CD4-positive, alpha-beta T cell treated with Interleukin-6 for 4 hours (primary cell): Measurements from ENCODE around the gene NKTR.

Experiments
- DNase-seq: peaks from one replicate; pipeline ENCODE4 v3.0.0-alpha.2; 2020; ENCODE audit warnings: mixed read lengths

The NKTR gene

DNA sequence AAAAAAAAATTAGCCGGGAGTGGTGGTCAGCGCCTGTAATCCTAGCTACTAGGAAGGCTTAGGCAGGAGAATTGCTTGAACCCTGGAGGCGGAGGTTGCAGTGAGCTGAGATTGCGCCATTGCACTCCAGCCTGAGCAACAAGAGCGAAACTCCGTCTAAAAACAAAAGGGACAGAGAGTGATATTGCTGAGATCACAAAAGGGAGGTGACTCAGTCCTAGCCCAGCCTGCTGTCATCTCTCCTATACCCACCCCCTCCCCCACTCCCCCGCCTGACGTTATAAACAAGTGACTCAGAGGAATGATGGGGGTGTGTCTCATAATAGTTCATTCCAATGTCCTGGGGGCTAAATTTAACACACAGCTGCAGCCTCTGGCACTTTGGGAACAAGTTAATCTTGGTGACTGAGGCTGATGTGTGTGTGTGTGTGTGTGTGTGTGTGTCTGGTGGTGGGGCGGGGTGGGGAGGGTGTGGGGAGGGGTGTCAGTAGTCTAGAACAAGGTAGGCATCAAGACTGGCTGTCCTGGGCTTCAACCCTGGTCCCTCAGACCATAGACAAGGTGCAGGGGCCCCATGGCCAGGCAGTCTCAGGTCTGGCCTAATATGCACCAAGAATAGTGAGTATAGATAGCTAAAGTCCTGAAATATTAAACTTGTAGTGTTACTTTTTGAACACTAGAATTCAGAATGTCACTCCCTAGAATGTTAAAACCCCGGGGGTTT is 83.6 kb downstream of the NKTR start:
- peak; percentile 9 for DNase-seq

DNA sequence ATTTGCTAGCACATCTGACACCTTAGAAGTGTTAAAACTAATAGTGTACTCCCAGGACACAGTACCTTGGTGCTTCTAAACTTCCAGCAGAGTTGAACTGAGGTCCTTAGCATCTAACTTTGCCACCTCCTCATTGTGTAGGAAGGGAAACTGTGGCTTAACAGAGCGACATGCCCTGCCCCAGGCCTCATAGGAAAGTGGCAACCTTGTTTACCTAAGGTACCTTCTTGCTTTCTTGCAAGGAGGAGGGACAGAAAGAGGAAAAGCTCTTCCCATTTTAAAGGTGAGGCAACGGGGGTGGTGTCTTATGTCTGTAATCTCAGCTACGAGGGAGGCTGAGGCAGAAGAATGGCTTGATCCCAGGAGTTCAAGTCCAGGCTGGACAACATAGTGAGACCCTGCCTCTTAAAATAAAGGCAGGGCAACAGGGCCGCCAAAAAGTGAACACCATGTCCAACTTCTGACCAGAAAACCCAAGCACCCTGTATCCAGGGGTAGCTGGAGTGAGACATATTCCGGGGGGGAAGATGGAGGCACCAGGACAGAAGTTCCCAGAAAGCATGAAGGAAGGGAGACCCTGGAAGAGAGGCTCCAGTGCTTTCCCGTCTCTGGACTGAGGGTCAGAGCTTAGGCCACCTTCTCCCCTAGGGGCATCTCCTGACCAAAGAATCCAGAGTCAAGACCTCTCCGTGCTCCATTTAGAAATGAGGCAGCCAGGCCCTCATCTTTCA is 84.3 kb downstream of the NKTR start:
- no peak for DNase-seq

DNA sequence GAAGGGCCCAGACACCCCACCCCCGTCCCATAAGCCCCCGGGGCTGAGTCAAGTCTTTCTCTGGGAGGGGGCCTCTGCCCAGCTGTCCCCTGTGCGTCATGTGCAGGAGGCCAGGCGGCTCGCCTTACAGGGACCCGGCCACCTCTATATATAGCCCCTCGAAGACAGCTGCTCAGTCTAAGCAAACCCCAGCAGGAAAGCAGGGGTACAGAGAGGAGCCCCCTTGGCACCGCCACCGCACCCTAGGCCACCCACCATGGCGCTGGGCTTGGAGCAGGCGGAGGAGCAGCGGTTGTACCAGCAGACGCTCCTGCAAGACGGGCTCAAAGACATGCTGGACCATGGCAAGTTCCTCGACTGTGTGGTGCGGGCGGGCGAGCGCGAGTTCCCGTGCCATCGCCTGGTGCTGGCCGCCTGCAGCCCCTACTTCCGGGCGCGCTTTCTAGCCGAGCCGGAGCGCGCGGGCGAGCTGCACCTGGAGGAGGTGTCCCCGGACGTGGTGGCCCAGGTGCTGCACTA is 84.9 kb downstream of the NKTR start, which contains the start of gene KLHL40:
TSS of gene KLHL40 (plus strand) at position 175 of the 519 bp plus-strand sequence. CDS start at position 257, 82 bp downstream.
- DNase-seq = no peak

DNA sequence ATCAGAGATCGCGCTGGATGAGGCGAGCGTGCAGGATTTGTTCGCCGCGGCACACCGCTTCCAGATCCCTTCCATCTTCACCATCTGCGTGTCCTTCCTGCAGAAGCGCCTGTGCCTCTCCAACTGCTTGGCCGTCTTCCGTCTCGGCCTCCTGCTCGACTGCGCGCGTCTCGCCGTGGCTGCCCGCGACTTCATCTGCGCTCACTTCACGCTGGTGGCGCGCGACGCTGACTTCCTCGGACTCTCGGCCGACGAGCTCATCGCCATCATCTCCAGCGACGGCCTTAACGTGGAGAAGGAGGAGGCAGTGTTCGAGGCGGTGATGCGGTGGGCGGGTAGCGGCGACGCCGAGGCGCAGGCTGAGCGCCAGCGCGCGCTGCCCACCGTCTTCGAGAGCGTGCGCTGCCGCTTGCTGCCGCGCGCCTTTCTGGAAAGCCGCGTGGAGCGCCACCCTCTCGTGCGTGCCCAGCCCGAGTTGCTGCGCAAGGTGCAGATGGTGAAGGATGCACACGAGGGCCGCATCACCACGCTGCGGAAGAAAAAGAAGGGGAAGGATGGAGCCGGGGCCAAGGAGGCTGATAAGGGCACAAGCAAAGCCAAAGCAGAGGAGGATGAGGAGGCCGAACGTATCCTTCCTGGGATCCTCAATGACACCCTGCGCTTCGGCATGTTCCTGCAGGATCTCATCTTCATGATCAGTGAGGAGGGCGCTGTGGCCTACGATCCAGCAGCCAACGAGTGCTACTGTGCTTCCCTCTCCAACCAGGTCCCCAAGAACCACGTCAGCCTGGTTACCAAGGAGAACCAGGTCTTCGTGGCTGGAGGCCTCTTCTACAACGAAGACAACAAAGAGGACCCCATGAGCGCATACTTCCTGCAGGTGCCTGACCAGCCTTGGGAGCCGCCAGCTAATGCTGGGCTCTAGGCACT is 85.7 kb downstream of the NKTR start:
- DNase-seq = no peak

DNA sequence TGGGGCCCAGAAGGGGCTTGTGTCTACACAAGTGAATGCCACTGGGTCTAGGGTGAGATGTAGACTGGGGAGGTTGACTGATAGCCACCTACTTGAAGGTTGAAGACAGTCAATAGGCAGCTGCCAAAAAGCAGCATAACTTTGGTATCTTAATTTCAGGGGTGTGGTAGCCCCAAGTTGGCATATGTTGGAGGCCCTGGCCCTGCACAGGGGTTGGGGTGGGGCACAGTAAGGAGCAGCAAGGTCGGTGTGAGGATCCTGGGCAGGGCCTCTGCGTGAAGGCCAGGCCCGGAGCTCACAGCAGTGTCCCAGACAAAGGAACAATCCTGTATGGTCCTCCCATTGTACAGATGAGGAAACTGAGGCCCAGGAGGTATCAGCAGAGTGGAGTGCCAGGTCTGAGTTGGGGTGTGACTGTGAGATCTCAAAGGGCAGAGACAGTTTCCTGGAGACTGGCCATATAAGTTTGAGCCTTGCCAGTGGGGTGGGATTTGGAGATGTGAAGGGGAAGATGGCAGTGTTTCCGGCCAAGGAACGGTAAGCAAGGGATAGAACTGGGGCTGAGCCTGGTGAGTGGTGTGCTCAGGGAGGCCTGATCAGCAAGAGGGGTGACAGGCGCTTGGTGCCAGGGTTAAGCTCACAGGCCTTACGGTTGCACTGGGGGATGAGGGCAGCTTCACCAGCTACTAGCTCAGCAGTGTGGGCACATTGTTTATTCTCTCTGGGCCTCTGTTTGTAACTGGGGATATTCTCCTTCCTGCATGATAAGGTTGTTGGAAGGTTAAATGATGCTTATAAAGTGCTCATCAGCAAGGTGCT is 86.6 kb downstream of the NKTR start:
- no peak for DNase-seq

DNA sequence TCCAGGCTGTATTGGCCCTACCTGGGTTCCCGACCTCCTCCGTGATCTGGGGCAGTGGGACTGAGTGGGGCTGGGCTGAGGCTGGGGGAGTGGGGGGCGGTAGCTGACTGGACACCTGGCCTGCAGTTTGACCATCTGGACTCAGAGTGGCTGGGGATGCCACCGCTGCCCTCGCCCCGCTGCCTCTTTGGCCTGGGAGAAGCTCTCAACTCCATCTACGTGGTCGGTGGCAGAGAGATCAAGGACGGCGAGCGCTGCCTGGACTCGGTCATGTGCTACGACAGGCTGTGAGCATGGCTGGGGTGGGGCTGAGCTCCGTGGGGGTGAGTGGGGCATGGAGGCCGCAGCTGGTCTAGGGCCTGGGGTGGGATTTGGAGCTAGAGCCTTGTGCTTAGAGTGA is 87.5 kb downstream of the NKTR start:
- DNase-seq = no peak

DNA sequence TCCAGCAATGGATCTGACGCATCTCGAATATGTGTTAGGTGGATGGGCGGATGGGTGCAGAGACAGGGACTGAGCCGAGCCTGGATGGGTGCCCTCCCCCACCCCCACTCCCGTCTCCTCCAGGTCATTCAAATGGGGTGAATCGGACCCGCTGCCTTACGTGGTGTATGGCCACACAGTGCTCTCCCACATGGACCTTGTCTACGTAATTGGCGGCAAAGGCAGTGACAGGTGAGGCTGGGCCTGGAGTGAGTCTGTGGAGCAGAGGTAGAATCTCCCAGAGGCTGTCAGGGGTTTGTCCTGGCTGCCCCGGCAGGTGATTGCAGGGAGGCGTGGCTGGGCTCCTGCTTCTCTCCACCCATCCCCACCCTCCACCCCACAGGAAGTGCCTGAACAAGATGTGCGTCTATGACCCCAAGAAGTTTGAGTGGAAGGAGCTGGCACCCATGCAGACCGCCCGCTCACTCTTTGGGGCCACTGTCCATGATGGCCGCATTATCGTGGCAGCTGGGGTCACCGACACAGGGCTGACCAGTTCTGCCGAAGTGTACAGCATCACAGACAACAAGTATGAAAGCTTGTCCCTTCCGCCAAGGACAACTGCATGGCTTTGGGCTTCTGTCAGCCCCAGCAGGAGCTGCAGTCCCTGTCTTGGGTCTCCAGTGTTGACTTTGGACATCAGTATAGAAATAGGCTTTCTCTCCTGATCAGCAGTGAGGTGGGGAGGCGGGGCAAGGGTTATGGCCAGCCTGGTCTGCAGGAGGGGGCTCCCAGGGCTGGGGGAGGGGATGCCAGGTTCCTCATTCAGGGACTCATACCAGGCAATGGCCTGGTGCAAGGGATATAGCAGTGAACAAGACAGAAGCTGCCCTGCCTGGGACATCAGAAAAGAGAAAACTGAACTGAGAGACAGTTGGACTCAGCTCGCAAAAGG is 88.3 kb downstream of the NKTR start:
- no peak for DNase-seq

DNA sequence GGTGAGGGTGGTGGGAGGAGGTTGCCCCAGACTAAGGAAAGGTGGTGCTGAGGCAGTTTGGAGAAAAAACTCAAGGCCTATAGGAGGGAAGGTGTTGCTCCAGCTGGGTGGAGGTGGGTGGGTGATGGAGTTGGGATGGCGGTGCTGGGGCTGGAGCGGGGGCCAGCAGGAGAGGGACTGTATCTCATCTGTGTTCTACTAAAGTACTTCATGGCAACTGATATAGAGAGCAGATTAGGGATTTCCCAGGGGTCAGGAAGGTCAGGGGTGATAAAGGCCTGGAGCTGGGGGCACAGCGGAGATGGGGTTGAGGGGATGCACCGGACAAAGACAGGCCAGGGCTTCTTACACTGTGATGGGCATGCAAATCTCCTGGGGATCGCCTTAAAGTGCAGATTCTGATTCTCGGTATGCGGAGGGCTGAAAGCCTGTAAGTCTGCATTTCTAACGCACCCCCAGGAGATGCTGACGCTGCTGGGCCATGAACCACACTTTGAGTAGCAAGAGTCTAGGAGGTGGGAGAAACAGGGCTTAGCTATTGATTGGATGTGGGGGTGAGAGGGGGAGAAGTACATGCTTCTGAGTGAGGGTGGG is 89.0 kb downstream of the NKTR start:
- DNase-seq = no peak

DNA sequence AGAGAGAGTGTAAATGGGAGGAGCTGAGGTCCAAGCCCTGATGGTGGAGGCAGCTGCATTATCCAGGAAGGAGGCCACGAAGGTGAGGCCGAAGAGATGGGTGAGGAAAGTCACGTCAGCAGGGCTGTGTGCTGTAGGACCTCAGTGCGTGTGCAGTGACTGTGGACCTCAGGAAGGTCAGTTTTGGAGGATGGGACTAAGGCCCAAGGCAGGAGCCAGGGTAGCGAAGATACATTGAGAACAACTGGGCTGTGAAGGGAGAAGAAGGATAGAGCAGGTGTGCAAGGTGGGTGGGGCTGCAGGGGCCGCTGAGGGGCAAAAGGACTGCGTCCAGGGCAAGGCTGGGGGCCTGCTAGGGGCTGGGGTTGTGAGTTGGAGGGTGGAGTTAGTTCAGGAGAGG is 89.7 kb downstream of the NKTR start:
- DNase-seq = no peak

DNA sequence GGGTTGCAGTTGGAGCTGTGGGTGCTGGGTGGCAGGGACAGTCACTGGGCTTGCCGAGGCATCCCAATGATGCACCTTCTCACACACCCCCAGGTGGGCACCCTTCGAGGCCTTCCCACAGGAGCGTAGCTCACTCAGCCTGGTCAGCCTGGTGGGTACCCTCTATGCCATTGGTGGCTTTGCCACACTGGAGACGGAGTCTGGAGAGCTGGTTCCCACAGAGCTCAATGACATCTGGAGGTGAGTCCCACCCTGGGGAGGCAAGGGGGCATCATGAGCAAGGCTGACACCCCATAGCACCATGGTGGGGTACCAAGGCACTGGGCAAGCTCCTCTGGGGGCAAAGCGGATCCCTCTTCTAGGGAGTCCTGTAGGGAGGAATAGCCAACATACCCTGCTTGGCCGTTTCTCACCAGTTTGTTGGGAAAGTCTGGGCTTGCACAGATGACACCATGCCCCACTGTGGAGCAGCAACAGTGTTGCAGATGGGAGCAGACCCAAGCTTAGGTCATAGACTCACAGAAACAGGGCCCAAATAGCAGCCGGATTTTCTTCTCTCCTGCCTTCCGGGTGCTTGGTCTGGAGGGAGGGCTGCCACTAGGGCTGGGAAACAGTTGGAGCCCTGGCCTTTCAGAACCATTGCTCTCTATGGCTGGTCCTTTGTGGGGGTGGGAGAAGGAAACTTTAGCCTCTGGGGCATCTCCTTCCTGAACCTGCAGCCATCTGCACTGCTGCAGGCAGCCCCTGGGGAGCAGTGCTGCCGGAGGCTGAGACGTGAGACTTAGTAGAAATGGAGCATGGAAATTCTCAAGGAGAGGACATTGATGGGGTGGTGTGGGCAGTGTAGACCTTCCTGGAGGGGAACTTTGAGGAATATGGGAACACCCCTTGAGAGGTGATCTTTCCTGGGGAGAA is 90.5 kb downstream of the NKTR start:
- DNase-seq = no peak

DNA sequence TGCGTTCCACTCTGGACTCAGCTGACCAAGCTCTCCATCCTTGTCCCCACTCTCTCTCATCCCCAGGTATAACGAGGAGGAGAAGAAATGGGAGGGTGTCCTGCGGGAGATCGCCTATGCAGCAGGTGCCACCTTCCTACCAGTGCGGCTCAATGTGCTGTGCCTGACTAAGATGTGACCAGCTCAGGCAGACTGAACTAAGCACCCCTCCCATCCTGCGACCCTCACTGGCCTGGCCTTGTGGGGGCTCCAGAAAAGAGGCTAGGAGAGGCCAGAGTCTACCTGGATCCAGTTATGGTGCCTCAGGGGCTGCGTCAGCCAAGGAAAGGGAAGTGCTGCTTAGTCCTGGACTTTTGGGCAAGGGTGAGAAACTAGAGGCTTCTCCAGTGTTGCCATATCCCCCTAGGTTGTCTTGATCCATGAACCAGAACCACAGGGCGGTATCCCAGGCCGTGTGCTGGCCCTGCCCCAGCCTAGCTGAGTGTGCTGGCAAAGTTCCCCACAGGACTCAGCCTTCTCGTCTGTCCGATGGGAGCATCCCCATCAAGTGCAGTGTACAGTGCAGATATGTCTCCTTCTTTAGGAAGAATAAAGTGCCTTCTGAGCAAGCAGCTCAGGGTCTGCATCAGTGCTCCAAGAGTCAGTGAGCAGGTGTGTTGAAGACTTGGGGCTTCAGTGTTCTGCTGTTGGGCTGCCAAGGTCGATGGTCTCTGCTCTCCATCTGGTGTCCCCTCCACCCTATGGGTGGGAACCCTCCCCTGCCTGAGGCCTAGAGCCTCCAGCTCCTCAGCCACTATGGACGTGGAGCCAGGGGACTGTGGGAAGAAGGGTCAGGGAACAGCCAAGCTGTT is 91.6 kb downstream of the NKTR start:
- DNase-seq = no peak

DNA sequence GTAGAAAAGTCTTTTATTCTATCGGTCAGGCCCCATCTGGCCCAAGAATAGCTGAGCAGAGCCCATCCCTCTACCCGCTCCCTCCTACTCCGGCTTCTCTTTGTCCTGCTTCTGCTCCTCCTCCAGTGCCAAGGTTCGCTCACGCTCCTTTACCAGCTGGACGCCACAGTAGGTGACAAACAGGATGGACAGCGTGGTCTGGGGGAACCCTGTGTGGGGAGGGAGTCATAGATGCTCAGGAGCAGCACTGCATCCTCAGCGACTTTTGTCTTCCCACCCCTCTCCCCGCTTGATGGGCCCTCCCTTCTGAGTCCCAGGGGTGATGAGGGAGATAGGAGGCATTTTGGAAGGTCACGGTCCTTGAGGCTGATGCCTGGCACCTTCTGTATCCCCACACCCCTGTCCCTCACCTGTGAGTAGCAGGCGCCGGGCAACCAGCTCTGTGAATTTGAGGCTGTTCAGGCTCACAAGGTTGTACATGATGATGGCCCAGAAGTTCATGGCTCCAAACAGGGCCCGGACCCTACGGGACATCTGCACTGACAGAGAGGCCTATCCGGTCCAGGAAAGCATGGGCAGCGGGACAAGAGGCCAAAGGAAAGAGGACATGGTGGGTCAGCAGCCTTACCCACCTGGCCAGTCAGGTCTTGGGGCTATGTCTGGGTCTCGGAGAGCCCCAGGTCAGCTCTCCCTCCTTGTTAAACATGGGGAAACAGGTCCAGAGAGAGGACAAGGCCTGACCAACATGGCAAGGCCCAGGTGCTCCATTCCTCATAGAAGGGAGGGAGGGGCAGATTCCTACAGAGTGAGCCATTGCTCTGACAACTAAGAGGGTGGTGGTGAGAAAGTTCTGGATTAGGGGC is 92.4 kb downstream of the NKTR start:
- DNase-seq = no peak

DNA sequence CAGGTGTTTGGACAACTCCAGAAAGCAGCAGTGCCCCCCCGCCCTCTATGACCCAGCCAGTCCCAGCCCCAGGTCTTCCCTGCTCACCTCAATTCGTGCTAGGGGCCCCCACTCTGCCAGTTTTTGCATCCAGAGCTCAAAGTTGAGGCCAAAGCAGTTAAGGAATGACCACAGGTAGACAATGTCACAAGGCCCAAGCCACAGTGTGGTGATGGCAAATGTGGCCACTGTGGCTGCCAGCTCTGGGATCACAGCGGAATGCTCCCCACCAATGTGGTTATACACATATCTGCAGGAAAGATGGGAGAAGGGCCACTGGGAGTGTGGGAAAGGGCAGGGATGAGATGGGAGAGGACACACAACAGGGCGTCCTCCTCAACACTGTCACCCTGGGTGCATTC is 93.0 kb downstream of the NKTR start:
- no peak for DNase-seq

DNA sequence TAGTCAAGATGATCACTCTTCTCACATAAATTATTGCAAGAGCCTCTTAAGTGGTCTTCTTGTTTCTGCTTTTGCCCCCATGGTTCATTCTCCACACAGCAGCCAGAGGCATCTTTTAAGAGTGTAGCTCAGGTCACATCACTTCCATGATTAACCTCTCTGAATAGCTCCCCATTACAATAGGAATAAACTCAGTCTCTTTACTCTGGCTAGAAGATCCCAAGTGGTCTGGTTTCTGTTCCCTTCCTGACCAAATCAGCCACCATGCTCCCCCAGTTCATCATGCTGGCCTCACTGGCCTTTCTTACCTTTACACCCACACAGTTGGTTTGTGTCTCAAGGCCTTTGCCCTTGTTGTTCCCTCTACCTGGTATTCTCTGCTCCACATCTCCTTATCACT is 93.9 kb downstream of the NKTR start:
- no peak for DNase-seq

DNA sequence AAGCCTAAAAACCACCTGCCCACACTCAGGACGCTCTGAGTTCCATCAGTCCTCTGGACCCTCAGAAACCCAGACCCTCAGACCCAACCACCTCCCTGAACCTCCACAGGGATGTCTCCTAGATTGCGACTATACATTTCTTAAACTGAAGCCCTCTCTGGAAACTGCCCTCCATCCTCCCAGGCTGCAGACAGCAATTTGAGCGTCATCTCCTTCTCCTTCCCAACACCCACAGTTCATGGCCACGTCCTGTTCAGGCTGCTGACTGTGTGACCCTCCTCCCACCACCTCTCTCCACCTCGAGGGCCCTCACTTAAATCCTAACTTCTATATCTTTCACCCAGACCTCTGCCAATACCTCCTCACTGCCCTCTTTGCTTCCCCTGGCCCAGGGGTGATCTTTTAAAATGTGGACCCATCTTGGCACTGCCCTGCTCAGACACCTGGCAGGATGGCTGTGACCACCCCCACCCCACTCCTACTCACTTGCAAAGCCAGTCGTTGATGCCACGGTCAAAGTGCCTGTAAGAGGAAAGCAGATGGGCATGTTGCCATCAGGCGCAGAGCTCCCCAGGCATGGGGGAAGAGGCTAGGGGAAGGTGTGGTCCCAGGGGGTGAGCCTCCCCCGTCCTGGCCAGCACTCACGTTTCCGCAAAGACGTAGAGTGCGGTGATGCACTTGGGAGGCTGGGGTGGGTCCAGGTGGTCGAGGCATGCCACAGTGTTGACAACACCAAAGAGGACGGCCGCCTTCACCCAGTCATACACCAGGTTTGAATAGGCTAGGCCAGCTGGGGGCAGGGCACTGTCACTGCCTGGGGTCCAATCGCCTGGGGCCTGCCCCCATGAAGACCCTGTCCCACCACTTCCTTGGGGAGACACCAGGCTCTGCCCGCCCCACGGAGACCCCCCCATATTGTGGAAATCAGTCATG is 96.1 kb downstream of the NKTR start:
- DNase-seq = no peak
